ENCODE measurements around the gene ENDOD1.

GRCh38 chr11:95148406-95148805 lies 58.8 kb downstream of the ENDOD1 start:
- TF ChIP-seq EP300 (IDR thresholded peaks at IDR 0.05) (no peak), POLR2A (IDR thresholded peaks at IDR 0.05) (no peak), CTCF (IDR thresholded peaks at IDR 0.05) (no peak)
